H9 (cell line): Measurements from ENCODE around the gene DEFB121. TPM values are rescaled to one million over a fixed set of nuclear protein-coding genes. Genes with fewer than 3 reads are reported as not detected.
"Not testable (repeated sequence)": the region's sequence is repeated elsewhere in the genome, so short reads cannot be mapped to it uniquely, and the experiment has no call there.

Experiments
- DNase-seq: peaks from one replicate; pipeline ENCODE4 v3.0.0-alpha.2; 2017
- H2AFZ ChIP-seq: one replicate; pipeline ENCODE4 v1.6.1; 2013; ENCODE audit warnings: mild to moderate bottlenecking, low read length, control low read depth, moderate library complexity
- H2AK5ac ChIP-seq: 2 replicates; pipeline ENCODE4 v1.6.1; 2013; ENCODE audit warnings: low read length, control low read depth, mixed read lengths; ENCODE audit not compliant: insufficient read length
- H2BK120ac ChIP-seq: one replicate; pipeline ENCODE4 v1.6.1; 2013; ENCODE audit warnings: low read depth, mild to moderate bottlenecking, low read length, control low read depth, inconsistent platforms; ENCODE audit not compliant: poor library complexity, severe bottlenecking
- H2BK12ac ChIP-seq: 2 replicates; pipeline ENCODE4 v1.6.1; 2013; ENCODE audit warnings: low read length, control low read depth, mixed read lengths, low read depth; ENCODE audit not compliant: insufficient read length
- H2BK15ac ChIP-seq: 2 replicates; pipeline ENCODE4 v1.6.1; 2013; ENCODE audit warnings: low read depth, low read length, control low read depth
- H2BK20ac ChIP-seq: one replicate; pipeline ENCODE4 v1.6.1; 2013; ENCODE audit warnings: low read depth, mild to moderate bottlenecking, low read length, control low read depth, inconsistent platforms; ENCODE audit not compliant: poor library complexity, severe bottlenecking
- H2BK5ac ChIP-seq: 2 replicates; pipeline ENCODE4 v1.6.1; 2013; ENCODE audit warnings: low read length, control low read depth, mixed read lengths; ENCODE audit not compliant: insufficient read length
- H3K14ac ChIP-seq: 2 replicates; pipeline ENCODE4 v1.6.1; 2013; ENCODE audit warnings: low read length, control low read depth; ENCODE audit not compliant: insufficient read depth
- H3K18ac ChIP-seq: 2 replicates; pipeline ENCODE4 v1.6.1; 2013; ENCODE audit warnings: low read depth, mild to moderate bottlenecking, mixed read lengths, low read length, control low read depth; ENCODE audit not compliant: insufficient read length
- H3K23ac ChIP-seq: 2 replicates; pipeline ENCODE4 v1.6.1; 2013; ENCODE audit warnings: low read length, control low read depth, mixed read lengths, low read depth; ENCODE audit not compliant: insufficient read length
- H3K23me2 ChIP-seq: 2 replicates; pipeline ENCODE4 v1.6.1; 2013; ENCODE audit warnings: low read depth, mild to moderate bottlenecking, mixed read lengths, low read length, control low read depth; ENCODE audit not compliant: insufficient read length, poor library complexity, severe bottlenecking
- H3K27ac ChIP-seq: 2 replicates; pipeline ENCODE4 v1.5.1; 2013; ENCODE audit warnings: low read length, control low read depth, mixed read lengths, low read depth; ENCODE audit not compliant: insufficient read length
- H3K27me3 ChIP-seq: 2 replicates; pipeline ENCODE4 v1.6.1; 2013; ENCODE audit warnings: low read length, control low read depth, inconsistent platforms; ENCODE audit not compliant: insufficient read depth
- H3K4ac ChIP-seq: 2 replicates; pipeline ENCODE4 v1.6.1; 2013; ENCODE audit warnings: low read depth, mild to moderate bottlenecking, control low read depth, inconsistent platforms, low read length, moderate library complexity
- H3K4me1 ChIP-seq: 2 replicates; pipeline ENCODE4 v1.6.1; 2013; ENCODE audit warnings: low read length, control low read depth, inconsistent platforms; ENCODE audit not compliant: insufficient read depth
- H3K4me2 ChIP-seq: 2 replicates; pipeline ENCODE4 v1.6.1; 2013; ENCODE audit warnings: low read length, control low read depth, mixed read lengths; ENCODE audit not compliant: insufficient read length, insufficient read depth
- H3K56ac ChIP-seq: 2 replicates; pipeline ENCODE4 v1.6.1; 2013; ENCODE audit warnings: low read depth, mild to moderate bottlenecking, mixed read lengths, low read length, control low read depth; ENCODE audit not compliant: insufficient read length
- H3K79me1 ChIP-seq: 2 replicates; pipeline ENCODE4 v1.6.1; 2013; ENCODE audit warnings: low read depth, mild to moderate bottlenecking, moderate library complexity, low read length, control low read depth, inconsistent platforms; ENCODE audit not compliant: insufficient read depth, poor library complexity, severe bottlenecking
- H3K79me2 ChIP-seq: 2 replicates; pipeline ENCODE4 v1.6.1; 2013; ENCODE audit warnings: low read length, control low read depth, inconsistent platforms; ENCODE audit not compliant: insufficient read depth
- H3K9ac ChIP-seq: 2 replicates; pipeline ENCODE4 v1.6.1; 2013; ENCODE audit warnings: low read length, control low read depth, mixed read lengths; ENCODE audit not compliant: insufficient read length; ENCODE audit errors: extremely low read depth
- H3K9me3 ChIP-seq: one replicate; pipeline ENCODE4 v1.6.1; 2013; ENCODE audit warnings: low read depth, low read length, inconsistent platforms; ENCODE audit not compliant: control insufficient read depth
- H3T11ph ChIP-seq: one replicate; pipeline ENCODE4 v1.6.1; 2013; ENCODE audit warnings: mild to moderate bottlenecking, low read length, control low read depth, inconsistent platforms
- H4K20me1 ChIP-seq: one replicate; pipeline ENCODE4 v1.6.1; 2013; ENCODE audit not compliant: control insufficient read depth, insufficient read length, insufficient read depth
- H4K5ac ChIP-seq: 2 replicates; pipeline ENCODE4 v1.6.1; 2013; ENCODE audit warnings: low read depth, mild to moderate bottlenecking, mixed read lengths, low read length, control low read depth; ENCODE audit not compliant: insufficient read length
- H4K8ac ChIP-seq: replicated peaks from 2 replicates; pipeline ENCODE4 v1.6.1; 2013; ENCODE audit warnings: low read length, control low read depth, mixed read lengths, low read depth; ENCODE audit not compliant: insufficient read length
- H4K91ac ChIP-seq: 2 replicates; pipeline ENCODE4 v1.6.1; 2013; ENCODE audit warnings: low read depth, mild to moderate bottlenecking, moderate library complexity, mixed read lengths, low read length, control low read depth; ENCODE audit not compliant: insufficient read length
- H3K27ac Mint-ChIP-seq, 3 experiments: 2 replicates in 2 of 3; 3 replicates in 1 of 3; pipeline ENCODE4 v1.8.0; 2020 to 2021; ENCODE audit warnings: mixed read lengths in 3 of 3, mild to moderate bottlenecking in 1 of 3, moderate library complexity in 1 of 3
- H3K27me3 Mint-ChIP-seq: 2 replicates; pipeline ENCODE4 v1.8.0; 2021; ENCODE audit warnings: low read depth, mild to moderate bottlenecking, moderate library complexity, mixed read lengths
- H3K36me3 Mint-ChIP-seq, 3 experiments: 2 replicates in 2 of 3; 3 replicates in 1 of 3; pipeline ENCODE4 v1.8.0; 2020 to 2021; ENCODE audit warnings: low read depth in 3 of 3, mixed read lengths in 3 of 3; ENCODE audit not compliant: insufficient read depth in 1 of 3
- H3K4me1 Mint-ChIP-seq, 2 experiments: 2 replicates each; pipeline ENCODE4 v1.8.0; 2020; ENCODE audit warnings: mixed read lengths in 2 of 2
- H3K4me3 Mint-ChIP-seq, 2 experiments: 2 replicates in 1 of 2; 3 replicates in 1 of 2; pipeline ENCODE4 v1.8.0; 2020 to 2021; ENCODE audit warnings: mild to moderate bottlenecking in 2 of 2, mixed read lengths in 2 of 2, moderate library complexity in 1 of 2
- H3K9me3 Mint-ChIP-seq, 2 experiments: 2 replicates in 1 of 2; 3 replicates in 1 of 2; pipeline ENCODE4 v1.8.0; 2020; ENCODE audit warnings: mild to moderate bottlenecking in 2 of 2, mixed read lengths in 2 of 2, moderate library complexity in 1 of 2
- WGBS: extraction: QIAGEN DNeasy Blood & Tissue Kit; methylation state at CpG from one replicate; pipeline ENCODE4 v1.1.7; 2013; ENCODE audit warnings: missing lambda C conversion rate, low lambda C conversion rate, mixed read lengths; ENCODE audit not compliant: insufficient read length; ENCODE audit errors: extremely low coverage; 5-methylcytosine and 5-hydroxymethylcytosine counted together
- total RNA-seq: library from RNA; stranded (reverse); gene quantifications from 2 replicates; pipeline ENCODE4 v1.2.1, GENCODE V29; 2021
- TF ChIP-seq, protein P1 (sequence below): fragments of 200-600 bp; sonication (generic); conservative IDR thresholded peaks from 3 replicates; pipeline ENCODE4 v1.8.0; 2021; ENCODE audit warnings: antibody characterized with exemption, mild to moderate bottlenecking

The DEFB121 gene
- total RNA-seq, 1 experiment from 2014 or later = not detected

DNA sequence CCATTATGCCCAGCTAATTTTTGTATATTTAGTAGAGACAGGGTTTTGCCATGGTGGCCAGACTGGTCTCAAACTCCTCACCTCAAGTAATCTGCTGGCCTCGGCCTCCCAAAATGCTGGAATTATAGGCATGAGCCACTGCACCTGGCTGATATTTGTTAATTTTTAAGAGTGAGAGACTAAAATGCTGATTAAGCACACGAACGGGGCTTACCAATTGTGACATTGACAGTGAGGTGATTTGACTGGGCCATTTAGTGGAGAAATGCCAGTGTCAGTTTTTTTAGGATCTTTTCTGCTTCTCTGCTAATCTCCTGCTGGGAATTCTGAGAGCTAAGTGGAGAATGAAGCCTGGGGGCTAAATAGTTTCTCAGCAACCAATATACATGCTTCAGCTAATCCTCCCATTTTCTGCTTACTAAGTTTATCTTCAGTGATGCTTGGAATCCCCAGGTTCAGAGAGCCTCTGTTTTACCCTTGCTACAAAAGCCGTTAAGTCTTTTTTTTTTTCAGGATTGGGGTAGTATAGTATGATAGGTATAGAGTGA, 24.6 kb upstream of the DEFB121 start:
- H2AK5ac ChIP-seq = no peak overlapping the region
- no peak overlapping the region for H2AFZ ChIP-seq
- no peak overlapping the region for H2BK5ac ChIP-seq
- Mint-ChIP-seq H3K36me3 (peaks cover 0 to 21% (median 2%) of the 10 kb centered on the region in 3 experiments; a peak in 4 of 7 replicates), H3K9me3 (peaks cover 58 to 65% of the 10 kb centered on the region in 2 experiments), H3K4me1 (no peaks in the 10 kb centered on the region), H3K4me3 (no peak overlapping the region), H3K27me3 (peaks cover 5% of the 10 kb centered on the region), H3K27ac (no peak overlapping the region)
- H4K91ac ChIP-seq = no peak overlapping the region
- H3K23ac ChIP-seq = no peak overlapping the region
- no peaks in the 10 kb centered on the region for H3K79me1 ChIP-seq
- H3K4me2 ChIP-seq = no peak overlapping the region
- H2BK20ac ChIP-seq = no peak overlapping the region
- no peak for DNase-seq
- H3K27me3 ChIP-seq = no peaks in the 10 kb centered on the region
- H2BK15ac ChIP-seq = no peak overlapping the region
- no peaks in the 10 kb centered on the region for H4K20me1 ChIP-seq
- H3K18ac ChIP-seq = no peak overlapping the region
- H4K8ac ChIP-seq = no peak overlapping the region
- no peak overlapping the region for H3K14ac ChIP-seq
- no peaks in the 10 kb centered on the region for H3K79me2 ChIP-seq
- no peaks in the 10 kb centered on the region for H3K23me2 ChIP-seq
- H3K27ac ChIP-seq = no peak overlapping the region
- H3T11ph ChIP-seq = no peak overlapping the region
- WGBS = no CpG with 5 or more reads among the region's 4 CpGs
- peaks cover 26% of the 10 kb centered on the region for H3K9me3 ChIP-seq
- no peaks in the 10 kb centered on the region for H3K4me1 ChIP-seq
- H3K9ac ChIP-seq = no peak overlapping the region
- no peak overlapping the region for H2BK12ac ChIP-seq
- H2BK120ac ChIP-seq = no peak overlapping the region
- H3K4ac ChIP-seq = no peak overlapping the region
- H4K5ac ChIP-seq = no peak overlapping the region
- no peak overlapping the region for H3K56ac ChIP-seq
- TF ChIP-seq, protein P1, sequence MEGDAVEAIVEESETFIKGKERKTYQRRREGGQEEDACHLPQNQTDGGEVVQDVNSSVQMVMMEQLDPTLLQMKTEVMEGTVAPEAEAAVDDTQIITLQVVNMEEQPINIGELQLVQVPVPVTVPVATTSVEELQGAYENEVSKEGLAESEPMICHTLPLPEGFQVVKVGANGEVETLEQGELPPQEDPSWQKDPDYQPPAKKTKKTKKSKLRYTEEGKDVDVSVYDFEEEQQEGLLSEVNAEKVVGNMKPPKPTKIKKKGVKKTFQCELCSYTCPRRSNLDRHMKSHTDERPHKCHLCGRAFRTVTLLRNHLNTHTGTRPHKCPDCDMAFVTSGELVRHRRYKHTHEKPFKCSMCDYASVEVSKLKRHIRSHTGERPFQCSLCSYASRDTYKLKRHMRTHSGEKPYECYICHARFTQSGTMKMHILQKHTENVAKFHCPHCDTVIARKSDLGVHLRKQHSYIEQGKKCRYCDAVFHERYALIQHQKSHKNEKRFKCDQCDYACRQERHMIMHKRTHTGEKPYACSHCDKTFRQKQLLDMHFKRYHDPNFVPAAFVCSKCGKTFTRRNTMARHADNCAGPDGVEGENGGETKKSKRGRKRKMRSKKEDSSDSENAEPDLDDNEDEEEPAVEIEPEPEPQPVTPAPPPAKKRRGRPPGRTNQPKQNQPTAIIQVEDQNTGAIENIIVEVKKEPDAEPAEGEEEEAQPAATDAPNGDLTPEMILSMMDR = no peak

DNA sequence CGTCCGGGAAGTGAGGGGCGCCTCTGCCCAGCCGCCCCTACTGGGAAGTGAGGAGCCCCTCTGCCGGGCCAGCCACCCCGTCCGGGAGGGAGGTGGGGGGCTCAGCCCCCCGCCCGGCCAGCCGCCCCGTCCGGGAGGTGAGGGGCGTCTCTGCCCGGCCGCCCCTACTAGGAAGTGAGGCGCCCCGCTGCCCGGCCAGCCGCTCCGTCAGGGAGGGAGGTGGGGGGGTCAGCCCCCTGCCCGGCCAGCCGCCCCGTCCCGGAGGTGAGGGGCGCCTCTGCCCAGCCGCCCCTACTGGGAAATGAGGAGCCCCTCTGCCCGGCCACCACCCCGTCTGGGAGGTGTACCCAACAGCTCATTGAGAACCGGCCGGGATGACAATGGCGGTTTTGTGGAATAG, 21.6 kb upstream of the DEFB121 start:
- not testable (repeated sequence) for H3K27me3 ChIP-seq, H2BK12ac ChIP-seq, H2BK15ac ChIP-seq, H3K4me2 ChIP-seq, H3T11ph ChIP-seq, H3K79me2 ChIP-seq, H4K91ac ChIP-seq, H3K4me3 Mint-ChIP-seq, H3K56ac ChIP-seq, H3K27ac Mint-ChIP-seq, H2BK120ac ChIP-seq, H3K18ac ChIP-seq, H4K20me1 ChIP-seq, H2AFZ ChIP-seq, H3K79me1 ChIP-seq, DNase-seq, H4K8ac ChIP-seq, H3K27me3 Mint-ChIP-seq, H3K23ac ChIP-seq, H3K23me2 ChIP-seq, H4K5ac ChIP-seq, H2BK5ac ChIP-seq, H2BK20ac ChIP-seq, H3K4ac ChIP-seq, H3K14ac ChIP-seq, H3K9ac ChIP-seq, H3K4me1 Mint-ChIP-seq, H3K4me1 ChIP-seq, H3K27ac ChIP-seq, H2AK5ac ChIP-seq
- WGBS = no CpG with 5 or more reads among the region's 31 CpGs
- H3K9me3 Mint-ChIP-seq = peaks cover 59 to 67% of the 10 kb centered on the region in 2 experiments
- peaks cover 34% of the 10 kb centered on the region for H3K9me3 ChIP-seq
- H3K36me3 Mint-ChIP-seq = peaks cover 0 to 26% (median 5%) of the 10 kb centered on the region in 3 experiments; a peak in 5 of 7 replicates
